Type B pancreatic cell (in vitro differentiated cells): ENCODE results near the gene SERPINA10. TPM values are rescaled to one million over a fixed set of nuclear protein-coding genes. Genes with fewer than 3 reads are reported as not detected.

Experiments
- DNase-seq: peaks from one replicate; pipeline ENCODE4 v3.0.0; 2021; ENCODE audit warnings: mixed read lengths; ENCODE audit not compliant: unreplicated experiment; ENCODE audit errors: extremely low spot score
- H3K27ac Mint-ChIP-seq: 2 replicates; pipeline ENCODE4 v1.8.0; 2021; ENCODE audit warnings: mild to moderate bottlenecking, mixed read lengths
- H3K27me3 Mint-ChIP-seq: 2 replicates; pipeline ENCODE4 v1.8.0; 2021; ENCODE audit warnings: mixed read lengths
- H3K36me3 Mint-ChIP-seq: 2 replicates; pipeline ENCODE4 v1.8.0; 2021; ENCODE audit warnings: mixed read lengths
- H3K4me1 Mint-ChIP-seq: one replicate; pipeline ENCODE4 v1.8.0; 2021; ENCODE audit warnings: mixed read lengths; ENCODE audit not compliant: unreplicated experiment
- H3K4me3 Mint-ChIP-seq: 2 replicates; pipeline ENCODE4 v1.8.0; 2021; ENCODE audit warnings: mild to moderate bottlenecking, mixed read lengths
- H3K9me3 Mint-ChIP-seq: 2 replicates; pipeline ENCODE4 v1.8.0; 2021; ENCODE audit warnings: mixed read lengths
- total RNA-seq: library from RNA; stranded (reverse); gene quantifications from 2 replicates; pipeline ENCODE4 v1.2.1, GENCODE V29; 2021; ENCODE audit warnings: low replicate concordance
- TF ChIP-seq, protein P1 (sequence below): fragments of 200-600 bp; sonication (generic); conservative IDR thresholded peaks from 2 replicates; pipeline ENCODE4 v1.5.0; 2021; ENCODE audit warnings: antibody characterized with exemption, mild to moderate bottlenecking

SERPINA10 gene
- total RNA-seq, 1 donor from 2014 or later = 1.5 TPM

DNA sequence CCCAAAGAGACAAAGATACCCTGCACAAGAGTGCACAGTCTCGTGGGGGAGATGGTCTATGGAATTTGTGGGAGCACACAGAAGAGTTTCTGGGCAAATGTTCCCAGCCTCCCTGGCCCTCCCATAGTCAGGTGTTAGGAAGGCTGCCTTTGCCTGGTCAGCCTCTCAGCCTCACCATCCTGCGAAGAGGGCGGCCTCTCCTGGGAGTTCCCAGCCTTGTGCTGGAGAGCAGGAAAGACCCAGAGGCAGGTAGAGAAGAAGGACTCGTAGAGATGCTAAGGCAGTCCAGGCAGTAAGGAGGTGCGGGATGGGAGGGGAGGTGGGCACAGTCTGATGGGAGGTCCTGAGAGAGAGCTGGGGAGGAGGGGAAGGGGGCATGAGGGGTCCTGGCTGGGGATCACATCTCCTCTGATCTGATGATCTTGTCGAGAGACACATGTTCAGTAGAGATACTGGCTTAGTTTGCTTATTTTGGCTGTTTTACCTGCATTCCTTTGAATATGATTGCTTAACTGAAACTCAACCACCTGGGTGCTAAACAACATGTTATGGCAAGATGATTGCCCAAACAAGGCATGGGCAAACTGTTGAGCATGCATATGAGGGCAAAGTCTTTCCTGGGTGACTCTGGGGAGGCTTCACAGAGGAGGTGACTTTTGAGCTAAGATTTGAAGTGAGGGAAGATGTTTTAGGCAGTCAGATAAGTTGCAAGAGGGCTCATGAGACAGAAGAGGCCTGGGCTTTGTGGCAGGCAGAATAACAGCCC, 19.6 kb upstream of the SERPINA10 start:
- DNase-seq = no peak
- Mint-ChIP-seq H3K27me3 (peaks cover 4% of the 10 kb centered on the region), H3K4me3 (no peak overlapping the region)

DNA sequence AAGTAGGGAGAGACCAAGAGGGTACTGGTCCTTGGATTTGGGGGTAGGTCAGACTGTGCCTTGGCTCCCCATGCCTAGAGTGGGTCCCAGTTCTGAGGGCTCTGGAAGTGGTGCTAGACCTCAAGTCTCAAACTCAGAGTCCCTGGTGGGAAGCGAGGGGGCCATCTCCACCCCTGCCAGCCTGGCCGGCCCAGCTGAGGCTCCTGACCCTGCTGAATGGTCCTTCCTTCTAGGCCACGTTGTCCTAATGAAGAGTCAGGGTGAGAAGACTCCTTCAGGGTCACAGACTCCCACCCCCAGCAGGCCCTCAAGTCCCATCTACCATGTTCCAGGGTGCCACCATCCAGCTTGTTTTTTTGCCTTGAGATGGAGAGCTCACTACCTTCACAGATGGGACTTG, 17.2 kb upstream of the SERPINA10 start:
- Mint-ChIP-seq H3K27me3 (peaks cover 4% of the 10 kb centered on the region), H3K4me3 (no peak overlapping the region), H3K9me3 (no peaks in the 10 kb centered on the region), H3K4me1 (no peaks in the 10 kb centered on the region), H3K36me3 (no peaks in the 10 kb centered on the region), H3K27ac (no peak overlapping the region)
- DNase-seq = no peak
- TF ChIP-seq, protein P1, sequence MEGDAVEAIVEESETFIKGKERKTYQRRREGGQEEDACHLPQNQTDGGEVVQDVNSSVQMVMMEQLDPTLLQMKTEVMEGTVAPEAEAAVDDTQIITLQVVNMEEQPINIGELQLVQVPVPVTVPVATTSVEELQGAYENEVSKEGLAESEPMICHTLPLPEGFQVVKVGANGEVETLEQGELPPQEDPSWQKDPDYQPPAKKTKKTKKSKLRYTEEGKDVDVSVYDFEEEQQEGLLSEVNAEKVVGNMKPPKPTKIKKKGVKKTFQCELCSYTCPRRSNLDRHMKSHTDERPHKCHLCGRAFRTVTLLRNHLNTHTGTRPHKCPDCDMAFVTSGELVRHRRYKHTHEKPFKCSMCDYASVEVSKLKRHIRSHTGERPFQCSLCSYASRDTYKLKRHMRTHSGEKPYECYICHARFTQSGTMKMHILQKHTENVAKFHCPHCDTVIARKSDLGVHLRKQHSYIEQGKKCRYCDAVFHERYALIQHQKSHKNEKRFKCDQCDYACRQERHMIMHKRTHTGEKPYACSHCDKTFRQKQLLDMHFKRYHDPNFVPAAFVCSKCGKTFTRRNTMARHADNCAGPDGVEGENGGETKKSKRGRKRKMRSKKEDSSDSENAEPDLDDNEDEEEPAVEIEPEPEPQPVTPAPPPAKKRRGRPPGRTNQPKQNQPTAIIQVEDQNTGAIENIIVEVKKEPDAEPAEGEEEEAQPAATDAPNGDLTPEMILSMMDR = no peak

More for the DNA sequence above, 19.6 kb upstream of the SERPINA10 start:
- TF ChIP-seq, protein P1 = no peak
- no peaks in the 10 kb centered on the region for H3K4me1 Mint-ChIP-seq
- no peaks in the 10 kb centered on the region for H3K9me3 Mint-ChIP-seq
- H3K27ac Mint-ChIP-seq = no peak overlapping the region
- H3K36me3 Mint-ChIP-seq = no peaks in the 10 kb centered on the region

DNA sequence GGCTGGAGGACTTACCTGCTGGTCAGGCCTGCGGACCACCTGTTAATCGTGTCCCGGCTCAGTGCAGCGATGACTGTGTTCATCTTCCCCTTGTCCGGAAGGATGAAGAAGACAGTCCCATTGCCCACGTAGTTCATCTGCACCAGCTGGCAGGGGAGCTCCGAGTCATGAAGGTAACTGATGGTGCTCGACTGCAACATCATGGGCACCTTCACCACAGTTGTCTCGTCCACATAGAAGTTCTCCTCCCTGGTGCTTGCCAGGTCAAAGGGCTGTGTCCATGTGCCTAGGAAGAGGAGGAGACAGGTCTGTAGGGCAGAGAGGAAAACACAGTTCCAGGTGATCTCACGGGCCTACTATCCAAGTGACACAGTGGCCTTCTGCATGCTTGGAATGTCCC, 16.7 kb upstream of the SERPINA10 start:
- Mint-ChIP-seq H3K9me3 (no peaks in the 10 kb centered on the region), H3K36me3 (no peaks in the 10 kb centered on the region), H3K27me3 (peaks cover 4% of the 10 kb centered on the region)

DNA sequence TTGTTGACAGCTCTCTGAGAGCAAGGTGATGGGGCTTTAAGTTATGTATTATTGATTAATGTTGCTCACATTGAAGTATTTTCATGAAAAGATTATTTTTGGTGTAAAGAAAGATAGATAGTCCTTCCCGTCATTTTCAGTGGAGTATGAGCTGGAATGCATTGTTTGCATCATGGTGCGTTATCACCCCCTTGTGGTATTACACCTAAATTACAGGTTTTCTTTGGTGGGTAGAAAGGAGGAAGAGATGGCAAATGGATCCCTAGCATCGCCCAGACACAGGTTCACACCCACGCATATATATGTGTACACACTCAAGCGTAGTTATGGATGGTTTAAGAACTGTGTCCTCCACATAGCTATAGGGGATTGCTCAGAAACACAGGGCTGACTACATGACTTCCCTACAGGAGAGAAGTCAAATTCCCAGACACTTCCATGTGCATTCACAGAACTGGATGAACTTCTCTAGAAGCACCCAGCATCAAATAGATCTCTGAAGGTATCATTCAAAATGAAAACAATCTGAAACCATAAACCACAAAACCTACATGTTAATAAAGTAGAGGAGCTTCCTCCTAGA, 14.4 kb upstream of the SERPINA10 start:
- Mint-ChIP-seq H3K4me3 (no peak overlapping the region), H3K36me3 (no peaks in the 10 kb centered on the region), H3K27me3 (peaks cover 4% of the 10 kb centered on the region), H3K27ac (no peak overlapping the region), H3K4me1 (no peaks in the 10 kb centered on the region), H3K9me3 (no peaks in the 10 kb centered on the region)
- DNase-seq = no peak
- TF ChIP-seq, protein P1 = peak; percentile 66

More for the DNA sequence above, 16.7 kb upstream of the SERPINA10 start:
- no peak for DNase-seq
- Mint-ChIP-seq H3K4me3 (no peak overlapping the region), H3K4me1 (no peaks in the 10 kb centered on the region), H3K27ac (no peak overlapping the region)
- TF ChIP-seq, protein P1 = no peak

DNA sequence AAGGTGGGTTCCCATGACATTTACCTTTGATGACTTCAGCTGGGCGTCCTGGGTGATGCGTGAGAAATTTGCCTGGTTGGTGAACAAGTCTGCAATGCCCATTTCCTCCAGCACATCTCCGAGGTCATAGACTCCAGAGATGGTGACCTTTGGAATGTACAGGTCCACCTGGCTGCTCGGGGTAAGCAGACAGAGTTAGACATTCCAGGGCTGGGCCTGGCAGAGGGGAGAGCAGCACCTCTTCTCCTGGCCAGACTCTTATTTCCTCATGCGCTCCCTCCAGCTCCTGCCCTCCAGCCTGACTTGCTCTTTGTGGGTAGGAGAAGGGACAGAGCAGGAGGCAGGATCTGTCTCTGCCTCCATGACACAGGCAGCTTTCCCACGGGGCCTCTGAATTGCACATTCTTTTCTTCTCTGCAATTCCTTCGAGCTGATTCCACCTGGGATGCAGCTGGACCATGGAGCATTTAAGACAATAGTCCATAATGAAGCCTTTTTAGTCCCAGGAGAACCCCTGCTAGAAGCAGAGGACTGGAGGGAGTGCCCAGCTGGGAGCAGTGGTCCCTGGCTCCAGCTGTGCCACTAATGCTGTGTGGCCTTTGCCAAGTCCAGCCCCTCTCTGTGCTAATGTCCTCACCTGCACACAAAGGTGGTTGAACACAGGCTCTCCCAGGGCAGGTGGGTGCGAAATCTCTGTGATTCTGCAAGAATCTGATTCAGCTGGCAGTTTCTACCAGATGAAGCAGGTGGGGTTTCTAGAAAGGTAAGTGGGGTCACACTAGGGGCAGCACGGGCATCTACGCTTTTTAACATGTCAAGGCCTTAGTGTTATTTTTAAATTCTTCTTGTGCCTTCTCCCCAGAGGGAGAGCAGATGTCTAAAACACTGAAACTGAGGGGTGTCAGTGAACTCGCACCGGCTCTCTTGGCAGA, 13.2 kb upstream of the SERPINA10 start:
- TF ChIP-seq, protein P1 = no peak
- DNase-seq = no peak
- no peaks in the 10 kb centered on the region for H3K36me3 Mint-ChIP-seq
- H3K4me3 Mint-ChIP-seq = no peak overlapping the region
- no peak overlapping the region for H3K27ac Mint-ChIP-seq
- H3K27me3 Mint-ChIP-seq = peaks cover 4% of the 10 kb centered on the region
- H3K9me3 Mint-ChIP-seq = no peaks in the 10 kb centered on the region
- no peaks in the 10 kb centered on the region for H3K4me1 Mint-ChIP-seq
